Activated CD4-positive, alpha-beta T cell treated with anti-CD3 and anti-CD28 coated beads for 36 hours (primary cell): ENCODE measurements around the gene PTPRE. TPM values are rescaled to one million over a fixed set of nuclear protein-coding genes. Genes with fewer than 3 reads are reported as not detected.

Source experiments
- ATAC-seq: fragments of 200-7000 bp; cut with Tn5 transposase; one replicate; pipeline ENCODE4 v1.10.0; 2021; ENCODE audit warnings: mild to moderate bottlenecking, moderate library complexity
- CTCF ChIA-PET: fragments of 350-600 bp; sonication (Branson Sonifier 250); formaldehyde crosslinking; loops from one replicate; lab custom pipeline; 2021; ENCODE audit warnings: antibody characterized with exemption; lab: Charles Lee
- POLR2A ChIA-PET: fragments of 350-600 bp; sonication (Branson Sonifier 250); formaldehyde crosslinking; loops from one replicate; lab custom pipeline; 2021; ENCODE audit warnings: antibody characterized with exemption, inconsistent platforms; lab: Charles Lee
- DNase-seq: peaks from one replicate; pipeline ENCODE4 v3.0.0-alpha.2; 2020
- H3K27ac Mint-ChIP-seq: one replicate; pipeline ENCODE4 v1.8.0; 2021; ENCODE audit warnings: mixed read lengths
- H3K27me3 Mint-ChIP-seq: one replicate; pipeline ENCODE4 v1.8.0; 2021; ENCODE audit warnings: mixed read lengths
- H3K36me3 Mint-ChIP-seq: one replicate; pipeline ENCODE4 v1.8.0; 2021; ENCODE audit warnings: low read depth, mixed read lengths
- H3K4me1 Mint-ChIP-seq: one replicate; pipeline ENCODE4 v1.8.0; 2021; ENCODE audit warnings: mixed read lengths
- H3K4me3 Mint-ChIP-seq: one replicate; pipeline ENCODE4 v1.8.0; 2021; ENCODE audit warnings: mild to moderate bottlenecking, moderate library complexity, mixed read lengths
- H3K9me3 Mint-ChIP-seq: one replicate; pipeline ENCODE4 v1.8.0; 2021; ENCODE audit warnings: low read depth, mixed read lengths
- intact Hi-C, 2 experiments: fragments of 100-400 bp; cut with DNase I in 1 of 2; cut with micrococcal nuclease in 1 of 2; formaldehyde crosslinking; loops; one replicate each; pipeline versions ENCODE4 v1.14.2 to v1.15.1; 2022 to 2024; cut with DNase I, micrococcal nuclease
- total RNA-seq, 2 experiments: library from RNA; stranded (reverse); gene quantifications; one replicate each; pipeline ENCODE4 v1.2.3, GENCODE V29; 2021

PTPRE gene
- total RNA-seq, 2 experiments from 2014 or later, result 23.0 to 31.6 TPM

DNA sequence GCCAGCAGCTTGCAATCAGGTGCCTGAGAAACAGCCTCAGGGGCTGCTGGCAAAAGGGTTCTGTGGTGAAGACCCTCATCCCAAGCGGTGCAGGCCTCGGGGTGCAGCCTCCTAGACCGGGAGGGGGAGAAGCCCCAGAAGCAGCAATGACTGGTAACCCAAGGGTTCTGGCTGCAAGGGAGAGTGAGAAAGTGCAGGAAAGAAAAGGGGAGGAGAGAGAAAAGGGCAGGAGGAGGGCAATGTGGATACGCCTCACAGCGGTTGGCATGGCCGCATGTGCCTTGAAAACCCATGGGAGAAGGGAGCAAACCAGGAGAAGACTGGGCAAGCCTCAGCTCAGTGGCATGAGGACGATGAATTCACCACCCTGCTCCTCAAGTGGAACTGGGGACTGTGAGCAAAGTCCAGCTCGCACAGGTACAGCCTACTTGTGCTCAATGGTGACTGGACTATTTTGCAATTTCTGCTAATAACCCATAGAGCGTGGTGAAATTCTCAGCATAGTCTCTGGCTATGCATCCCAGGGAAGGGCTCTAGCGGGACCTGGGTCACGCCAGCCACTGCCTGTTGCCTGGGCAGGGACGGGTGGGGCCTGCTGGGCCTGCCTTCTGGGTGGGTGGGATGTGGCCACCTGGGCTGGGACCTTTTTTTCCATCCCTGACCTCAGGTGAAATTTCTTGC is 20.4 kb upstream of the PTPRE start:
- Mint-ChIP-seq H3K27me3 (no peaks in the 10 kb centered on the region), H3K27ac (no peak overlapping the region), H3K4me1 (peaks cover 2% of the 10 kb centered on the region), H3K4me3 (no peak overlapping the region), H3K9me3 (no peaks in the 10 kb centered on the region), H3K36me3 (no peaks in the 10 kb centered on the region)
- CTCF ChIA-PET, result interaction anchor here (0.8 kb wide), 3 partner anchors 12 to 126 kb away, joined by 3 to 4 read pairs (median 3); no protein-coding TSS in a partner anchor
- DNase-seq, result no peak
- ATAC-seq, result no peak
- intact Hi-C loops, result no loop called here
- POLR2A ChIA-PET, result no interaction called here

DNA sequence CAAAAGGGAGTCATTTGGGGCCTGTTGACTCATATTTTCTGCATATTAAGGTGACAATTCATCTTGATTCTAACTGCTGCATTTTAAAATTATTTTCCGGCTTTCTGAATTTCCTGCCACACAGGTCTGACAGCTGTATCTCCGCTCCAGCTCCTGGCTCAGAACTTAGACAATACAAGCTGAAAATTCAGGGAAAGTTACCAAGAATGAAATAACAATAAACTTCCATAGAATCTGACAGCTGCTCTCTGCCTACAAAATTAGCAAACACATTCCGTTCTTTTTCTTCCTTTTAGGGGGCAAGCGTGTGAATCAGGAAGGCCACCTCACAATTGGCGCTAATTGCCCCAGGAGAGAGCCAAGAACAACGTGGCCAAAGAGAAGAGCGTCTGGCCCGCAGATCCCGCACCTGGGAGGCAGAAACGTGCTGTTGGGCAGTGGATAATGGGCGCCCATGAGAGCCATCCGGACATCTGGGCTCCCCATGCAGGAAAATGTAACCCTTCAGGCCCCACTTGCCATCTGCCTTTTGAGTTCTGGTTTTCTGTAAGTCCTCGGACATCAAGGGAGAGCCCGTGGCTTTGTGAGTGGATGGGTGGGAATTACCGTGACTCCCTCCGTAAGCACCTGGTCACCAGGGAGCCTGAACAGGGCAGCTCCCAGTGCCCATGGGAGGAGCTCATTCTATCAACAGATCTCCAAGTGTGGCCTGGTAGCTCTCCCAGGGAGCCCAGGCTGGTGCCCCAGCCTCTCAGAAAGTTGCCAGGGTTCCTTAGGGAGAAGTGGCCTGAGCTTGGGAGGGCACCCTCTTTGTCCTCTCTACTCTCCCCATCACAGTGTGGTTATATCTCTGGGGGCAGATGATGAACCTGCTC is 19.1 kb upstream of the PTPRE start:
- intact Hi-C loops, result no loop called here
- CTCF ChIA-PET, result interaction anchor here (0.8 to 1.8 kb wide), 4 partner anchors 13 to 181 kb away, joined by 3 to 4 read pairs (median 3); no protein-coding TSS in a partner anchor

DNA sequence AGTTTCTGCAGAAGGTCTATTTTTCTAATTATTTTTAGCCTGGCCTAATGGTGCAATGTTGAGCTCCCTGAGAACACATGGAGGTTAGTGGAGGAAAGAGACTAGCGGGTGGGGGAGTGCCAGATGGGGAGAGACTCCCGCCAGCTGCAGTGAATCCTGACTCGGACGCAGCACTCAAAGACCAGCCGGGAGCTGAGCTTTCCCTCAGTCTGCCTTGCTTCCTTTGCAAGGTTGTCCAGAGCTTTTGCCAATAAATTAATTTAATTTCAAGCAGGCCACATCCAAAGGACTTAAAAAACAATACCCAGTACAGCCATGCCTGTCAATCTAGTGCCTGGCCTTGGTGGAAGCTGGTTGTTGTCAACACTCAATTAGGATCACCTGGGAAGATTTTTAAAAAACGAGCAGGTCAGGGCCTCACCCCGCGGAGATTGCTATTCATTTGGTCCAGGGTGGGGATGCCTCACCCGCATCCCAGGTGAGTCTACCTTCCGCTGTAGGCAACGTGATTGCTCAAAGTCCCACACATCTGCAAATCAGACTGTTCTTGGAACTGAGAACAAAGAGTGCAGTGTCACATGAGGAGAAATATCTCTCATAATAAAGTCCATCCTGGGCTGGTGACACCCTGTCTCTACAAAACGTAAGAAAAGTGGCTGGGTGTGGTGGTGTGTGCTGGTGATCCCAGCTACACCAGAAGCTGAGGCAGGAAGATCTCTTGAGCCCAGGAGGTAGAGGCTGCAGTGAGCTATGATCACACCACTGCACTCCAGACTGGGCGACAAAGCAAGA is 18.2 kb upstream of the PTPRE start:
- intact Hi-C loops, result no loop called here
- Mint-ChIP-seq H3K9me3 (no peaks in the 10 kb centered on the region), H3K36me3 (no peaks in the 10 kb centered on the region), H3K4me1 (peaks cover 2% of the 10 kb centered on the region), H3K27ac (no peak overlapping the region), H3K4me3 (no peak overlapping the region), H3K27me3 (no peaks in the 10 kb centered on the region)
- no peak for ATAC-seq
- CTCF ChIA-PET, result interaction anchor here (0.6 to 1.8 kb wide), 4 partner anchors 19 to 632 kb away, joined by 3 to 4 read pairs (median 3); no protein-coding TSS in a partner anchor
- DNase-seq, result no peak
- POLR2A ChIA-PET, result no interaction called here

More for the DNA sequence above, 19.1 kb upstream of the PTPRE start:
- Mint-ChIP-seq H3K9me3 (no peaks in the 10 kb centered on the region), H3K36me3 (no peaks in the 10 kb centered on the region), H3K4me1 (peaks cover 2% of the 10 kb centered on the region), H3K4me3 (no peak overlapping the region), H3K27ac (no peak overlapping the region), H3K27me3 (no peaks in the 10 kb centered on the region)
- POLR2A ChIA-PET, result no interaction called here
- ATAC-seq (no peak), DNase-seq (no peak)

DNA sequence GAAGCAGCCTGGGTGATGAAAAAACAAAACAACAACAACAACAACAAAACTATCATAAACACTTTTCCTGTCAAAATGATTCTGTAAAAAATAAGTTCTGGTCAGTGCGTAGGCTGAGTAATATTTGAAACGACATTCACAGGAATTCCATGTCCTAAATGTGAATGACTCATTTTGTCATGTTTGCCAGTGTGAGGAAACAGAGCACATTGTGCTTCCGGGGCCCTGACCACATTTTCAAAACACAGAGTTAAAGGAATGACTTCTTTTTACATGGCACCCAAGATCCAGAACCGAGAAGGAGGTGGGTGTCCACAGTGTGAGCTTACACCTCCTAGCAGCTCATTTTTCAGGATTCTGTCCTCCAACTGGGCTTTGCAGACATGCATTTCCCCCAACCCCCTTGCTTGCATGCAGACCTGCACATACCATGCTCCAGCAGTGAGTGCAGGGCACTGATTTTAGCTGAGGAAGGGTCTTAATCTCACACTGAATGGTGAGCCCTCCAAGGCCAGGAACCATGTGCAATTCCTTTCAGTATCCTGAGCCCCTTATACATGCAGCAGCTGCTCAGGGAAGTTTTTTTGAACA is 17.2 kb upstream of the PTPRE start:
- no peak for DNase-seq
- ATAC-seq, result no peak
- ChIA-PET POLR2A (no interaction called here), CTCF (interaction anchor here (0.8 to 1.8 kb wide), 2 partner anchors 20 to 124 kb away, joined by 3 to 4 read pairs; no protein-coding TSS in a partner anchor)
- H3K27me3 Mint-ChIP-seq, result peaks cover 2% of the 10 kb centered on the region
- H3K4me3 Mint-ChIP-seq, result no peak overlapping the region
- H3K36me3 Mint-ChIP-seq, result no peaks in the 10 kb centered on the region
- no peak overlapping the region for H3K27ac Mint-ChIP-seq
- intact Hi-C loops, result no loop called here
- H3K4me1 Mint-ChIP-seq, result peaks cover 2% of the 10 kb centered on the region
- H3K9me3 Mint-ChIP-seq, result no peaks in the 10 kb centered on the region

GRCh38 chr10:127890216-127890615 is 16.7 kb upstream of the PTPRE start:
- Mint-ChIP-seq H3K27me3 (peaks cover 2% of the 10 kb centered on the region), H3K27ac (no peak overlapping the region), H3K36me3 (no peaks in the 10 kb centered on the region), H3K4me1 (peaks cover 2% of the 10 kb centered on the region), H3K4me3 (no peak overlapping the region), H3K9me3 (no peaks in the 10 kb centered on the region)
- CTCF ChIA-PET, result interaction anchor here (0.8 kb wide), 1 partner anchor 123 kb away, joined by 3 read pairs; no protein-coding TSS in a partner anchor
- POLR2A ChIA-PET, result no interaction called here
- intact Hi-C loops, result no loop called here
- DNase-seq, result no peak
- no peak for ATAC-seq

DNA sequence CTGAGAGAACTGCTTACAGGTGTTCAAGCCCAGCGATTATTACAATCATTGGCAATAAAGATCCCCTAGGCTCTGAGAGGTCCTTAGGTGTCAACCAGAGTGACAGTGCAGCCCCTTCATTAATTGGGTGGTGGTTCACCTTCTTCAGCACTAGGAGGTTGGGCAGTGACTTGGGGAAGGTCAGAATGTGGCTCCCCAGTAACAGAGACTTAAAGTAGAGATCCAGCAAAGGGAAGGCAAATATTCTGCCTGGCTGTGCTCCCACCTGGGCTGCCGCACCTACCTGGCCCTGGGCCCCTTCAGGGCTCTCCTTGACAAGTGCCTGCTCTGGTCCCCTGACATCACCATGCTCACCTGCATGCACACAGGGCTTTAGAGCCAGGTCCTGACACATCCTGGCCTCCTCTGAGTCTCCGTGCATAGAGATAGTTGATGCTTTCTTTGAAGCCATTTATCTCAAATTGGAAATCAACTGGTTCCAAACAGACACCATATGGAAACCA is 16.0 kb upstream of the PTPRE start:
- peaks cover 2% of the 10 kb centered on the region for H3K4me1 Mint-ChIP-seq
- no peak overlapping the region for H3K4me3 Mint-ChIP-seq
- peaks cover 2% of the 10 kb centered on the region for H3K27me3 Mint-ChIP-seq
- no peak for DNase-seq
- POLR2A ChIA-PET, result no interaction called here
- ATAC-seq, result no peak
- intact Hi-C loops, result no loop called here
- no peaks in the 10 kb centered on the region for H3K36me3 Mint-ChIP-seq
- CTCF ChIA-PET, result interaction anchor here (0.8 kb wide), 1 partner anchor 20 kb away, joined by 4 read pairs; no protein-coding TSS in a partner anchor
- no peaks in the 10 kb centered on the region for H3K9me3 Mint-ChIP-seq
- H3K27ac Mint-ChIP-seq, result no peak overlapping the region

- Mint-ChIP-seq H3K27me3 (peaks cover 2% of the 10 kb centered on the region), H3K27ac (no peak within 1 kb of the TSS), H3K9me3 (peaks cover 2% of the 10 kb centered on the region), H3K36me3 (no peaks in the 10 kb centered on the region), H3K4me3 (no peak within 1 kb of the TSS), H3K4me1 (no peaks in the 10 kb centered on the region)
- no peak for ATAC-seq
- intact Hi-C loops, result no loop called here
- POLR2A ChIA-PET, result no interaction called here
- CTCF ChIA-PET, result interaction anchor here (1.6 kb wide), 1 partner anchor 13 kb away, joined by 7 read pairs; no protein-coding TSS in a partner anchor
- DNase-seq, result no peak
These were observed 14.2 kb upstream of the PTPRE start, which contains the start of gene CLRN3 for GRCh38 chr10:127892743-127893142. TSS of gene CLRN3 (minus strand) at chr10:127892941. CDS start at chr10:127892784, 157 bp downstream.

DNA sequence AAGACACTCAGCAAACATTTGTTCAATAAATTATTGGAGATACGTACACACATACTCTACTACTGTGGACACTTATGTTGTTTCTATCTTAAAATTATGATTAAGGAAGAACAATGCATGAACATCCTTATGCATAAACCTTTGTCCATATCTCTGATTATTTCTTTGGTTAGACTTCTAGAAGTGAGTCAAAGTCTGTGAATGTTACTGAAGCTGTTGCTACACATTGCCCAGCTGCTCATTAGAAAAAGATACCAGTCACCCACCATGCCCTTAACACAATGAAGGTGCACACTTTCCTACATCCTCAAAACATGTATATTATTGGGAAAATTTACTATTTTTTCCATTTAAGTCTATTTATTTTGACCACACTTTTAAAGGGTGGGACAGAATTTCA is 12.8 kb upstream of the PTPRE start:
- peaks cover 4% of the 10 kb centered on the region for H3K27me3 Mint-ChIP-seq
- no peak for ATAC-seq
- H3K36me3 Mint-ChIP-seq, result no peaks in the 10 kb centered on the region
- ChIA-PET POLR2A (no interaction called here), CTCF (interaction anchor here (2.0 kb wide), 1 partner anchor 117 kb away, joined by 9 read pairs; no protein-coding TSS in a partner anchor)
- intact Hi-C loops, result no loop called here
- H3K9me3 Mint-ChIP-seq, result peaks cover 2% of the 10 kb centered on the region
- H3K4me3 Mint-ChIP-seq, result no peak overlapping the region
- H3K27ac Mint-ChIP-seq, result no peak overlapping the region
- no peaks in the 10 kb centered on the region for H3K4me1 Mint-ChIP-seq
- no peak for DNase-seq

- Mint-ChIP-seq H3K27me3 (peaks cover 10% of the 10 kb centered on the region), H3K36me3 (no peaks in the 10 kb centered on the region), H3K27ac (no peak overlapping the region), H3K9me3 (peaks cover 2% of the 10 kb centered on the region), H3K4me1 (no peaks in the 10 kb centered on the region), H3K4me3 (no peak overlapping the region)
- no peak for DNase-seq
- POLR2A ChIA-PET, result no interaction called here
- intact Hi-C loops, result no loop called here
- no peak for ATAC-seq
- CTCF ChIA-PET, result no interaction called here
These were observed 10.3 kb upstream of the PTPRE start for GRCh38 chr10:127896590-127896989.

GRCh38 chr10:127897177-127897576 is 9.7 kb upstream of the PTPRE start:
- no peak for DNase-seq
- intact Hi-C loops, result no loop called here
- ChIA-PET CTCF (no interaction called here), POLR2A (no interaction called here)
- Mint-ChIP-seq H3K36me3 (no peaks in the 10 kb centered on the region), H3K4me1 (no peaks in the 10 kb centered on the region), H3K9me3 (peaks cover 2% of the 10 kb centered on the region), H3K27me3 (peaks cover 10% of the 10 kb centered on the region), H3K27ac (no peak overlapping the region), H3K4me3 (no peak overlapping the region)
- no peak for ATAC-seq
